SIG-M5 (cell line): Measurements from ENCODE around the gene CDK2AP2.
"Not testable (repeated sequence)": the region's sequence is repeated elsewhere in the genome, so short reads cannot be mapped to it uniquely, and the experiment has no call there.

ENCODE experiments used
- DNase-seq: peaks from one replicate; lab custom pipeline; 2025; lab: John Stamatoyannopoulos, UW

CDK2AP2 gene

DNA sequence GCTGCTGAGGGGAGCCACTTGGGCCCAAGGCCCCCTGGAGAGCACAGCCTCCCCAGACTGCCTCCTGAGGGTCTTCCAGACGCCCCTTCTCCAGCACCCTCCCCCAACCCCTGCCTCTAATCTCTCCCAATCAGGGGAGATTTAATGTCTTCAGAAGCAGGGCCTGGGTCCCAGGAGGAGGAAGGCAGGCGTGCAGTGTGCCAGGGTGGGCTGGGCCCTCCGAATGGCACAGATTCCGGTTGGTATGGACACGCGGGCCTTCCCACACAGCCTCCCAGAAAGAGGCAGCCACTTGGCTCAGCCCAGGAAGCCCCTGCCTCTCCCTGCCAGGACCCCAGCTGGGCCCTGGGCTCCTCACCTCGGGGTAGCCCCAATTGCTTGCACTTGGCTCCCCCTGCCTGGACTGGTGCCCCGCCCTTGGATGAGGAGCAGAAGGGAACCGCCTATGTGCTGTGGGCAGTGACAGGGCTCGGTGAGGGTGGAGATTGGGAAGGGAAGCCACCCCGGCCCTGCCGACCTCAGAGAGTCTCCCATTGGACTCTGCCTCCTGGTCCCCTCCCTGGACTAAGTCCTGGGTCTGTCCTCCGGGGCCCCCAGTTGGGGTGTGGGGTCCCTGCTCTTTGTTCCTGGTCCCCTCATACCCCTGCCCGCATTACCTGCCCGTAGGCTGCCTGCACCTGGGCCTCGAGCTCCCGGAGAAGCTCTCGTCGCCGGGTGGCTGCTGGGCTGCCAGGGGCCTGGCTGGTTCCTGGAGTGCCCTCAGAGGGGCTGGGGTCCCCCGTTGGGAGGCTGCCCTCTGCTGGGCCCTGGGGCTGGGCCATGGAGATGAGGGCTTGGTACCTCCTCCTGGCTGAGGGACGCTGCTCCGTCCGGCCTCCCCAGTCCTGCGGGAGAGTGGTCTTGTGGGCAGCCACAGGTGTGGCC, 15.9 kb upstream of the CDK2AP2 start:
- DNase-seq: no peak

- DNase-seq: no peak
Measured at GRCh38 chr11:67522844-67523555, 15.0 kb upstream of the CDK2AP2 start, which contains the start of gene CABP2. CABP2 (minus strand) TSS chr11:67523446; CDS start chr11:67523326, 120 bp downstream.

GRCh38 chr11:67522338-67522737, 14.4 kb upstream of the CDK2AP2 start:
- DNase-seq: no peak

DNA sequence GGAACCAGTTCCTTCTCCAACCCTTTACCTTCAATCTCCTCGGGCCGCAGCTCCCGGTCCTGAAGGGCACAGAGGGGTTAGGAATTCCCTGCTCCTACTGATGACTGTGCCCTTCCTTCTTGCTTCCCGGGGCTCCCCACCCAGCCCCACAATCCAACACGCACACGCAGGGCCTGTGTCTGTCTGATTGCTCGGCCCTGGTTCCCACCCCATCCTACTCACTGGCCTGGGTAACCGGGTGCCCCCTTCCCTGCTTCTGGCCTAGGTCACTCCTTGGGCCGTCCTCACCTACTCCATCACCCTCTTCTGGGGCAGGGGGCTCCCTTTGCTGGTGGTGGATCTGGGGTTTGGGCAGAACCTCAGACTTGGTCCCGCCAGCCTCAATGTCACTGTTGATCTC, 14.0 kb upstream of the CDK2AP2 start:
- DNase-seq: no peak

DNA sequence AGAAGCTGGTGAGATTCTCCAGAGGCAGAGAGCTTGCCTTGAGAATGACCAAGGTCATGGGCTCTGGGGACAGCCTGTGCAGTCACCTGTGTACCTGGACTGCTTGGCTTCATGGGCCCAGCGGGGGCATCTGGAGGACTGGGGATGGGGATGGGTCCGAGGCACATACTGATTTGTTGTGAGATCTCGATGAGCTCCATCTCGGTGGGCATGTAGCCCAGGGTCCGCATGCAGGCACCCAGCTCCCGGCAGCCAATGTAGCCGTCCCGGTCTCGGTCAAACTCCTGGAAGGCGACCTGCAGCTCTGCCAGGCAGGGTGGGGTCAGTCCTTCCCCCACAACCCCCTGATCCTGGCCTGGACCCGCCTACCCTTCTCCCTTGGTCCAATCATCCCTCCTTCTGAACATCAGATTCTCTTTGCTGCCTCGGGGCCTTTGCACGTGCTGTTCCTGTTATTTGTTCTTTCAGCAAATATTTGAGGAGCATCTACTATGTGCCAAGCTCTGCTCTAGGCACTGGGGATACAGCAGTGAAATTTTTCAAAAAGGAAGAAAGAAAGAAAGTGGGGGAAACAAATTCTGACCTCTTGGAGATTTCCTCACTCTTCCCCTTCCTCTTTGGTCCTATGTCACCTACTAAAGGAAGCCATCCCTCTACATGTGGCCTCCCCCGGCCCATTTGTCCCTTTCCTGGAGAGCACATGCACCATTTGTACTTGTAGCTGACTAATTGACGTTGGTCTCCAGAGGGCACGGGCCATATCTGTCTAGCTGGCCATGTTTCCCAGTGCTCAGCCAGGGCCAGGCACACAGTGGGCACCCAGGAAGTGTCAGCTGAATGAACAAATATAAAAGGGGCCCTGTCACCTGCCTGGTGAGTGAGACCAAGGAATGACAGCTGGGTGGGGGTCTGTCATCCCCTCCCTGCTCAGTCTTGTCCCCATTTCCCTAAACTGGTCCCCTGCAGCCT, 13.2 kb upstream of the CDK2AP2 start:
- no peak for DNase-seq

DNA sequence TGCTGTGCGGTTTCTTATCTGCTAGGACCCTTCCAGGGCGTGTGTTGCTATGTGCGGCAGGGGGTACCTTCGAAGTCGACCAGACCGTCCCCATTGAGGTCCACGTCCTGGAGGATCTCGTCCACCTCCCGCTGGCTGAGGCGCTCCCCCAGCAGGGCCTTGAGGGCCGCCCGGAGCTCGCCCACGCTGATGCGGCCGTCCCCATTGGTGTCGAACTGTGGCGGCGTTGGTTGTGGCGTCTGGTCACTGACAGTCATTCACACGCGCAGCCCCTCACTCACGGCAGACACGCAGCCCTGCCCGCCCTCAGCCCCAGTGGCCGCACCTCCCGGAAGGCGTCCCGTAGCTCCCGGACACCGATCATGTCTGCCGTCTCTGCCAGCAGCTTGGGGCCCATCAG, 11.8 kb upstream of the CDK2AP2 start:
- DNase-seq: no peak

GRCh38 chr11:67517784-67518552, 10.0 kb upstream of the CDK2AP2 start:
- no peak for DNase-seq

- no peak for DNase-seq
Measured at GRCh38 chr11:67516806-67517205, 8.8 kb upstream of the CDK2AP2 start.

DNA sequence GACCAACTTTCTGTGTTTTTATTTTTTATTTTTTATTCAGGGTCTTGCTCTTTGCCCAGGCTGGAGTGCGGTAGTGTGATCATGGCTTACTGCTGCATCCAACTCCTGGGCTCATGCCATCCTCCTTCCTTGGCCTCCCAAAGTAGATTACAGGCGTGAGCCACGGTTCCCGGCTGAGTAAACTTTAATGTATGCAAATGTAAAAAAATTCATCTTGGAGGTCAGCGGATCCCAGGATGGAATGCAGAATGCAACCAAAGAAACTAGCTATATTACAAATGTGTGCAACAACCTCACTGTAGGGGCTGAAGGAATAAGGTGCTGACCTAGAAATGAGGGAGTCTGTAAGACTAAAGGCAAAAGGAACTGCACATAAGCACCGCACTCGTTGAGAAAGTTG, 6.2 kb upstream of the CDK2AP2 start:
- DNase-seq: no peak

GRCh38 chr11:67511558-67511957, 3.6 kb upstream of the CDK2AP2 start:
- not testable (repeated sequence) for DNase-seq

DNA sequence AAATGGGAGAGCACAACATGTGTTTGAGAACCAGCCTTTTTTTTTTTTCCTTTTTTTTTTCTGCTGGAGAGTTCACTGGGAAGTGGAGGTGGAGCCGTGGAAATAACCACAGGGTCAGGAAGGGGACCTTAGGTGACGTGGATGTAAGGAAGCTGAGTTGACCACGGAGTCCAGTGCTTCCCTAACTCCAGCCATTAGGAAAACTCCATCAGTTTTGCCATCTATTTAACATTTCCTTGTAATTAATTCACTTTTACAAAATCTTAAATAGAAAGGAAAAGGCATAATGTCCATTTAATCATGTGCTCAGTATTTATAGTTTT, 2.0 kb upstream of the CDK2AP2 start:
- no peak for DNase-seq

GRCh38 chr11:67508486-67509121, 642 bp upstream of the CDK2AP2 start:
- DNase-seq: peak; percentile 58

- DNase-seq: no peak
Measured at GRCh38 chr11:67507242-67507863, 609 bp downstream of the CDK2AP2 start.

DNA sequence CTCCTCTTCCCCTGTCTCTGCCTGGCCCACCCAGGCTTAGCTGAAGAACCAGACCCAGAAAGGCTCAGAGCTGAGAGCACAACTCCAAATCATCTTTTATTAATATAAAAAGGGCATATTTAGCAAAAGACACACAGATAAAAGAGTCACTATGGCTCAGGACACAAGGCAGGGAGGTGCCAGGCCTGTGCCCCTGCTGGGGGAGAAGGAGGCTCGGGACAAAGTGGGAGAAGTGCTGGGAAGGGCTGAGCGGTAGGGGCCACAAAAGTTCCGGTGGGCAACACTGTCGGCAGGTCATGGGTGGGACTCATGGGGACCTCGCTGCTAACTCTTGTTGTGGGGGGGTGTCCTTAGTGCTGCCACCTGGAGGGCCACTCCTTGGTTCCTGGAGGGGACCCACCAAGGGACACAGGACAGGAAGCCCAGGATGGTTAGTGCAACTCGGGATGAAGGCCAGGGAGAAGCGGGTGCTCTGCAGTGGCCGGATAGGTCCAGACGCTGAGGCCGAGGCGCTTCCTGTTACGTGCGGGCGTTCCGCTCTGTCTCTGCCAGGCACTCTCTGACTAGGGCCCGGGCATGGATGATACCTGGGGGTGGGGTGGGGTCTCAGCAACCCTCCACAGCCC, 1.4 kb downstream of the CDK2AP2 start:
- no peak for DNase-seq

GRCh38 chr11:67505605-67506396, 2.2 kb downstream of the CDK2AP2 start:
- DNase-seq: peak; percentile 28

- DNase-seq: no peak
Measured at GRCh38 chr11:67504950-67505581, 2.9 kb downstream of the CDK2AP2 start, which contains the start of gene PITPNM1. PITPNM1 (minus strand) TSS chr11:67505363; CDS start chr11:67504180, 1,183 bp downstream.

DNA sequence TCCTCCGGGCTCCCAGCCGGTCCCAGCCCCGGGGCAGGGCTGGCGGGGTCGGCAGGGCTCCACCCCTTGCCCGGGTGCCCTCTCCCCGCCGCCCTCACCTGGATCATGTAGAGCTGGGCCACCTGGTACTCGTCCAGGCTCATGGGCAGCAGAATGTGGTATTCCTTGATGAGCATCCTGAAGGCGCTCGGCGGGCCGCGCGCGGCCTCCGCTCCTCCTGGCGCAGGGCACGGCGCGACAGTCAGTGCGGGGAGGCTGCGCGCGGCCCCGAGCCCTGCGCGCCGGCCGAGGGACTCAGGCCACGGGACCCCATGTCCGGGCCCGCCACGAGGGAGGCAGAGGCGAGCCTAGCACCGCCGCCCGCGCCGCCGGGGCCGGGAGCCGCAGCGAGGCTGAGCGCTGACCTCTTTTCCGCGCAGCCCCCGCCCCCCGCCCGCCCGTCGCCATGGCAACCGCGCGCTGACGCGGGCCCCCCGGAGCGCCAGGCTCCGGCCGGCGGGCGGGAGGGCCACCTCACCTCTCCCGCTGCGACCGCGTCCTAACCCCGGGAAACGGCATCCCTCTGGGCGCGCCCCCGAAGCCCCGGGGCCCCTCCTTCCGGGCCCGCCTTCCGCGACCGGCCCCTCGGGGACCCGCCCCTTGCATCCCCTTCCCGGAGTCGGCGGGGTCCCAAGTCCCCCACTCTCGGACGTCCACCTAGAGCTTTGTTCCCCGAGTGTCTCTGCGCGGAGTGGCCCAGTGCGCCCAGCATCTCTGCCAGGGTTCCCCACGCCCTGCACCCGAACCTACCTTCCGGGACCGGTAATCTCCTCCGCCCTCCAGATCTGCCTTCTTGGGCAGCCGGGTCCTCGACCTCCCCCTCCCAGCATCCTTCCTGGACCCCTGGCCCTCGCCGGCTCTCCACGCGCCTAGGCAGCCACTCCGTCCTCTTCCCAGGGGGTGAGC, 3.7 kb downstream of the CDK2AP2 start:
- no peak for DNase-seq
